Measurements from ENCODE around the gene FTHL17.

The FTHL17 gene

GRCh38 chrX:31071725-31072124 is at the start of gene FTHL17:
Gene FTHL17 (minus strand): TSS chrX:31072041. CDS start chrX:31071953, 88 bp downstream.
- TF ChIP-seq CTCF (IDR thresholded peaks at IDR 0.05; ENCODE audit: low read length, missing control alignments) = no peak
- DNase-seq (ENCODE audit: low read depth) = no peak
- no peak within 1 kb of the TSS for H3K4me3 ChIP-seq (replicated peaks; ENCODE audit: low read depth, low read length)

GRCh38 chrX:31117266-31117665 is 45.4 kb upstream of the FTHL17 start:
- TF ChIP-seq CTCF (IDR thresholded peaks at IDR 0.05; ENCODE audit: low read length, missing control alignments) = no peak
- DNase-seq (ENCODE audit: low read depth) = peak; percentile 21
- H3K4me3 ChIP-seq (replicated peaks; ENCODE audit: low read depth, low read length) = no peak overlapping the region

- DNase-seq (ENCODE audit: low read depth) = no peak
- no peak overlapping the region for H3K4me3 ChIP-seq (replicated peaks; ENCODE audit: low read depth, low read length)
- TF ChIP-seq CTCF (IDR thresholded peaks at IDR 0.05; ENCODE audit: low read length, missing control alignments) = no peak
Observed at GRCh38 chrX:31115398-31115797, 43.6 kb upstream of the FTHL17 start.

- H3K4me3 ChIP-seq (replicated peaks; ENCODE audit: low read depth, low read length) = no peak overlapping the region
- TF ChIP-seq CTCF (IDR thresholded peaks at IDR 0.05; ENCODE audit: low read length, missing control alignments) = no peak
Observed at GRCh38 chrX:31114858-31115257, 43.0 kb upstream of the FTHL17 start.

GRCh38 chrX:31112226-31112999 is 40.6 kb upstream of the FTHL17 start:
- DNase-seq (ENCODE audit: low read depth) = no peak
- H3K4me3 ChIP-seq (replicated peaks; ENCODE audit: low read depth, low read length) = no peak overlapping the region
- no peak for TF ChIP-seq CTCF (IDR thresholded peaks at IDR 0.05; ENCODE audit: low read length, missing control alignments)

More at GRCh38 chrX:31114858-31115257, 43.0 kb upstream of the FTHL17 start:
- DNase-seq (ENCODE audit: low read depth) = no peak

- H3K4me3 ChIP-seq (replicated peaks; ENCODE audit: low read depth, low read length) = no peak overlapping the region
- no peak for DNase-seq (ENCODE audit: low read depth)
- no peak for TF ChIP-seq CTCF (IDR thresholded peaks at IDR 0.05; ENCODE audit: low read length, missing control alignments)
Observed at GRCh38 chrX:31110657-31111056, 38.8 kb upstream of the FTHL17 start.
